Measurements from ENCODE around the gene HOXD3.

HOXD3 gene

DNA sequence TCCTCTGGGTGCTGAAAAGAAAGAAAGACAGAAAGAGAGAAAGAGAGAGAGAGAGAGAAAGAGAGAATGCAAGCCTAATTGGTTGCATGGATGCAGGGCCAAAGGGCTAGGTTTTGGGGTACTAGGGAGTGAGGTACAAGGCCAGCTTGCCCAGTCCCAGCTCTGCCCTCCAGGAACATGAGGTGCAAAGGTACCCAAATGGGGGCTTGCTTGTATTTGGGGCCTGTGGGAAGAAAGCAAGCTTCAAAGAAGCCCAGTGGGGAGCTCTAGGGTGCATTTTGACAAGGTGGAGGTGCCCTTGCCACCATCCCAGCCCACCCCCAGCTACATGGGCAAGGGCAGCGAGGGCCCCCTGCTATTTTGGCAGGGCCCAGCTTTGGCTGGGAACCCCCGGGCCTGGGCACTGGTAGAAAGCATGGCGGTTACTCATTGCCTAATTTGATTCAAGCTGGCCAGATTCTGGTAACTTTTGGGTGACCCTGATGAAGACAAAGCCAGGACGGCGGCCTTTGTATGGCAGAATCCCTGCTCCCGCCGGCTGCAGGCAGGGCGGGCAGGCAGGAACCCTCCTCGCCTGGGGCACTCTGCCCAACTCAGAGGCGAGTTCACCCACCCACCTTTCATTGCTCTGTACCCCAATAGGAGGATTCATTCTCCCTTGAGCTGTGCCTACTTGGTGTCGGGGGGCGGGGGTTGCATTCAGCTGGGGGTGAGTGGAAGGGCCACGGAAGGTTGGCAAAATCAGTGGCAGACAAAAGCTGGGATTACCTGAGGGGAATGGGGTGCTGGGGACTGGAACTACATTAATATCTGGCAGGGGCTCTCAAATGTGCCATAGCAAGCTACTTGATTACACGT is 6.3 kb upstream of the HOXD3 start:
- no peak for FAIRE-seq

DNA sequence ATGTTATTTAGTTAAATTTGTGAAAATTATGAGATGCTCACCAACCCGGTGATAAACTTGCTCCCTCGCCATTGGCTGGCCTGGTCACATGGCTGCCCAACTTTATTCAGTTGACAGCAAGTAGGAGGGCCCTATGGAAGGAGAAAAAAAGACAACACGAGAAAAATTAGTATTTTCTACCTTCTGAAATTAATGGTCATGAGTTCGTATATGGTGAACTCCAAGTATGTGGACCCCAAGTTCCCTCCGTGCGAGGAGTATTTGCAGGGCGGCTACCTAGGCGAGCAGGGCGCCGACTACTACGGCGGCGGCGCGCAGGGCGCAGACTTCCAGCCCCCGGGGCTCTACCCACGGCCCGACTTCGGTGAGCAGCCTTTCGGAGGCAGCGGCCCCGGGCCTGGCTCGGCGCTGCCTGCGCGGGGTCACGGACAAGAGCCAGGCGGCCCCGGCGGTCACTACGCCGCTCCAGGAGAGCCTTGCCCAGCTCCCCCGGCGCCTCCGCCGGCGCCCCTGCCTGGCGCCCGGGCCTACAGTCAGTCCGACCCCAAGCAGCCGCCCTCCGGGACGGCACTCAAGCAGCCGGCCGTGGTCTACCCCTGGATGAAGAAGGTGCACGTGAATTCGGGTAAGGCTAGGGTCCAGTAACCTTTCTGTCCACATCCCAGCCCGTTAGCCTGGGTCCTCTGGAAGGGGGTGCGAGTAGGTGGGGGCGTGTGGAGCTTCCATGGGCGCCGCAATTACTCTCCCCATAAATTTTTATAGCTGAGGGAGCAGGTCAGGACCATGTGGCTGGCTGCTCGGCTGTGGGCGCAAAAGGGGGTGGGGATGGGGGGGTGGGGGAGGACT is 5.4 kb upstream of the HOXD3 start, which contains the start of gene HOXD4:
TSS of gene HOXD4 (plus strand) at position 109 of the 846 bp plus-strand sequence. CDS start at position 193, 84 bp downstream.
- no peak for FAIRE-seq

DNA sequence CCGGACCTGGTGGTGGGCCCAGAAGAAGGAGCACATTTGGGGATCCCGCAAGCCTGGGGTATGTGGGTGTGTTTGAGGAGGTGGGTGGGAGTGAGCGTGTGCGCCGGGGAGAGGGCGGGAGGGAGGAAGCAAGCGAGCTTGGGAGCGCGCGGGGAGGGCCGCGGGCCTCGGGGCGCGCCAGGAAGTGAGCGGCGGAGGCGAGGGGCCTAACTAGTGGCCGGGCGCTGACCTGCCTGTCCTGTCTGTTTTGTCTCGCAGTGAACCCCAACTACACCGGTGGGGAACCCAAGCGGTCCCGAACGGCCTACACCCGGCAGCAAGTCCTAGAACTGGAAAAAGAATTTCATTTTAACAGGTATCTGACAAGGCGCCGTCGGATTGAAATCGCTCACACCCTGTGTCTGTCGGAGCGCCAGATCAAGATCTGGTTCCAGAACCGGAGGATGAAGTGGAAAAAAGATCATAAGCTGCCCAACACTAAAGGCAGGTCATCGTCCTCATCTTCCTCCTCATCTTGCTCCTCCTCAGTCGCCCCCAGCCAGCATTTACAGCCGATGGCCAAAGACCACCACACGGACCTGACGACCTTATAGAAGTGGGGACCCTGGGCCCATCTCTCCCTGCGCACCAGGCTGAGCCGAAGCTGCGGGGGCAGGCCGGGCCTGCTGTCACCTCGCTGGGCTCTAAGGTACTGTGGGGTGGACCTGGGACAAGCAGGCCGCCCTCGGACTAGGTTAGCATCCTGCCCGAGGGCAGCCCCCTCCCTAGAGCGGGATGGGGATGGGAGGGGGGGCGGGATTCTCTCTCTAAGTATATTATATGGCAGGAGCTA is 4.5 kb upstream of the HOXD3 start:
- FAIRE-seq, result no peak

DNA sequence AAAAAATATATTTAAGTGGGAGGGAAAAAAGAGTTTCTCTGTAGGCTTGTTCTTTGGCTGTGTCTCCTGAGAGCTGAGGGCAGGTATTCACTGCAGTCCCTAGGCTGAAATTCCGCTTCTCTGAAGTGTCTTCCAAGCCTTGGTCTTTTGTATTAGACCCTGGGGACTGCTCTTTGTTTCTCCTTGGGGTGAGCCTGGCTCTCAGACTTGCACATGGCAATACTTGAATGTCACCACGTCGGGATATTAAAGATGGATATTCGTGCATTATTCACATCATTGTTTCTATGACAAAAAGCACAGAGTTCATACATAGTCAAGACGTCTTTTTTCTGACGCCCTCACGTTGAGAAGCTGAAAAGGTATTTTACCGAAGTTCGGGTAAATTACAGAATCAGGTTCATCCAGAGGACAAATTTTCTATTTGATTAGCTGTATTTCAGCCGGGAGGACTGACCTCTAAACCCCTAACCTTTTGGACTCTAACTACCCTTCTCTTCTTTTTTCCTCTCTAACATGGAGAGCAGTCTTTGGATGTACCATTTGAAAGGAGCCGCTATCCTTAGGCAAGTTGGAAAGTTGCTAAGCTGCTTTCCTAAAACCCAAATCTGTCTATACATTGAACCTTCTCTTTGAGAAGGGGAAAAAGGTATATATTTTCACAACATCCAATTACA is 2.4 kb upstream of the HOXD3 start:
- no peak for FAIRE-seq

DNA sequence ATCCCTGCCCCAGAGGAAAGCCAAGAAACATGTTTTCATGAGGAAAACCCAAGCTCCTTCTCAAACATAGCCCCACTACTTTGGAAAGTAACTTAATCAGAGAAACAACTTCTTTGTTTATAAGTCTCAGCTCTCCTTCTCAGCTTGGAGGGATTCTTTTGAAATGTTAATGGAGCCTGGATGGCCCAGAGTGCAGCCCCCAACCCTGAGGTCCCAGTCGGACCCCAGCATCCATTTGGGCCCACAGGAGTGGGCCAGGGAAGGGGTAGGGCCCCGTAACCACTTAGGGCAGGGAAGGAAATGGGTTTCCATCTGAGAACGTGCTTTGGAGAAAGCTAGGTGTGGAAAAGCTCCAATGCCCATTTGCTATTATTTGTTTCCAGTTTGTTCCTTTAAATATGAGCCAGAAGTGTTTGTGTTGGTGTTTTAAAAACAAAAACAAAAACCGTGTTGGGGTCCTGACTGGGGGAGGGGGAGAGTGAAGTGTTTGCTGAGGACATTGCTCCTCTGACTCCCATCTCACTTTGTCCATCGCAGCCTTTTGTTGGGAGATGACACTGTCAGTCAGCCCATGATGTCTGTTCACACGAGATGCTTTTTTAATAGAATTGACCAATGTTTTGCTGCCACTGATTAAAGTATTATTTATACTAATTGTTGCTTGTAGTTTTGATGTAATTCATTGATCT is 1.6 kb upstream of the HOXD3 start:
- no peak for FAIRE-seq

DNA sequence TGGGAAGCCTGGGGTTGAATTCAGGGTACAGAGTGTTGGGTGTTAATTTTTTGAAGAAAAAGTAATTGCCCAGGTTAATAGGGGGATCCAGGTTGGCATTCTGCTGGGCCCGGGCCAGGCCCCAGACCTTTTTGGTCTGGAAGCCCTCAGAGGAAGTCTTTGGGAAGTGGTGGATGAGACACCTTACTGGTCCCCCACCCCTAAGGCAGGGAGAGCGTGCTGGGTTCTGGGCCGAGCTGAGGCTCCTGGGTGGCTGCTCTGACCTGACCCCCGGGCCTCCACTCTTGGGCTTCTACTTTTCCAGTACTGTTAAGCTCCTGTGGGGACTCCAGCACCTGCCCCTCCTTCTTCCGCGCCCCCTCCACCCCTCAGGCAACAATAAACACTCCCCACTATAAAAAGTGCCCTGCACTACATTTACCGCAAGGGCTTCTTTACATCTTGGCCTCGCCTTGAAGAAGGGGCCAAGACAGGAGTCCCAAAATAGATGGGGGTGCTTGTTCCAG is 753 bp upstream of the HOXD3 start:
- FAIRE-seq, result no peak

DNA sequence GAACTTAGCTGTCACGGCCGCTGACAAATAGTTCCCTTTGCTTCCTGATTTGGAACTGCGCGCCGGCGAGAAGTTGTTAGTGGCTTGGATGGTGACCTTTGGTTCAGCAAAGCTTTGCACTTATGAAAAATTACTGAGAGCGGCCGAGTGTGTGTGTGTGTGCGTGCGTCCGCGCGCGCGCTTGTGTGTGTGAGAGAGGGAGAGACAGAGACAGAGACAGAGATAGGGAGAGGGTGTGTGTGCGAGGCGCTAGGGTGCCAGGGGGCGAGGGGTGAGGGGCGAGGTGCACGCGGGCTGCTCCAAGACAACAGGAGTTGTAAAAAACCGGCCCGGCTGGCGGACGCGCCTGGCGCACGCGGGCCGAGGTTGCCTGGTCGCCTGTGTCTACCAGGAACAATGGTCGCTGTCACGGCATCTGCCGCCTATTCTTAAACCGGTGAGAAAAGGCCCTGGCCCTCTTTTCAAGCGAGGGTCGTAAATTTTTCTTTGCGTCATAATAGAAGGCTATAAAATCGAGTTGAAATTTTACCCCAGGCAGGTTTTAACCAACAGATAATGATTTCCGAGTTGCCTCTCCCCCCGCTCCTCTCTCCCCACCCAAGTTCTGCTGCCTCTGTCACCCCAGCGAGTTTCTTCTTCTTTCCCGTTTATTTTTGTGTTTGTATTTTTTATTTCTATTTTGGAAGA is 535 bp downstream of the HOXD3 start:
- no peak for FAIRE-seq

DNA sequence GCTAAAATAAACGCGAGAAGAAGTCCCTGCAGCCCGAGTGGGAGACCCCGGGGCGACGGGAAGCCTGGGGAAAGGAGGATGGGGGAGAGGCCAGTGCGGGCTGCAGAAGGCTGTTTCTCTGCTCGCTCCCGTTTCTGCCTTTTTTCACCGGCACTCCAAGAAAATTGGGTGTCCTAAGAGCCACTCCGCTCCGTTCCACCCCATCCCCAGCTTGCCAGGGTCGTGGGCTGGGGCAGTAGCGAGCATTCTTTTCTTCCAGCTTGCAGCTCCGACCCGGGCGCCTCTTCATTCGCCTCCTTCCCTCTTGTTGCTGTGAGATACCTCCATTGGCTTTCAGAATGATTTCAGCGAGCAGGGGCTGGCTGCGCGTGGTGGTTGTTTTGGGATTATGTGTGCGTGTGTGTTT is 1.1 kb downstream of the HOXD3 start:
- FAIRE-seq, result no peak

DNA sequence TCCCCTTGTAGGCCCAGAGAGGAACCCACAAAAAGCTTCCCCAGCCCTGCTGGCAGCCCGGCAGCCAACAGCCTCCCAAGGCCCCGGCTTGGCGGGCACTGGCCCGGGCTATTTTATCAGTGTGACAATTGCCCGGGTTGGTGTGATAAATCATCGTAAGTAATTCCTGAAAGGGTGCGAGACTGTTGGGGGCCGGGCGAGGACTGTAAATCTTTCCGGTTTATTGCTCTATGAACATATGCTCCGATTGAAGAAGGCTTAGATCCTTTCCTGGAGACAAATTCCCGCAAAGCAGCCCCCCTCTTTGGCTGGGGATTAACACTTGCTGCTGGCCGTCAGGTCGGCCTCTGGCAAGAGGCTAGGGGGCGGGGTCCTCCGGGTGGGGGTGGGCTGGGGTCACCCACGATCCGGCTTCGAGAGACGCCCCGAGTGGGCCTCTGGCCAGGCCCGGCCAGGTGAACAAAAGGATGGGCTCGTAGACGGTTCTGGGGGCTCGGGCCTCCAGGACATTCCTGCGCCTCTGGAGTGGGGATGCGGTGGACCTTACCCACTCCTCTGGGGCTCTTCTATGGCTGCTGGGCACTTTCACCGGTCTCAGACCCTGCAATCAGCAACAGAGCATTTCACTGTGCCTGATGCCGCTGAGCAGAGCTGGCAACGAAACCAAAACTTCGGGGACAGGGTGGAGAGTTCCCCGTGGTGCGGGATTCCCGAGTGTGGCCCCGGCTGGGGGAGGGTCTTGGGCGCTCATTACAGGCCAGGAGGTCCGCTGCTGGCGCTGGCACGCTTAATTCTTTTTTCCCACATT is 2.0 kb downstream of the HOXD3 start:
- no peak for FAIRE-seq

DNA sequence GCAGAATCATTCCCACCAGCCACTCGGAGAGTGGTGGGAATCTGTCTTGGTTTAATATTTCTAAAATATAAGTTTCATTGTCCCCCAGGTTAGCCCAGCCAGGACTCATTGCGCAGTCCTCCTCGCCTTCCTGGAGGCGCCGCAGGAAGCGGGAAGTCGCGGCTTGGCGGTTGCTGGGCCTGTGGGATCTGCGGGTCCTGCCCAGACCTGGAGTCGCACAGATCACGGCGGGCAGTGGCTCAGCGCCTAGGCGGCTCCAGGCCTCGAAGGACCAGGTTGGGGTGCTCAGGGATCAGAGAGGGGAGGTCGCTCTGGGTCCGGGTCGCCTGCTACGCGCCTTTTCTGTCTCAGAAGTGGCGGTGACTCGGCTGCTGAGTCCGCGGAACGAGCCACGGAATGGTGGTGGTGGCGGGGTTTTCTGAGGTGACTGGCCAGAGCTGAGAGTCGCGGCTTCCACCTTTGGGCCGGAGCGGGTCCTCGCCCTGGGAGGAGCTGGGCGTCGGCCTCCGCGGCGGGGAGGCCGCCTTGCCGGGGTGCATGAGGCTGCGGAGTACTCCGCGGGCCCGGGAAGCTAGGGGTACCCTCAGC is 2.6 kb downstream of the HOXD3 start:
- no peak for FAIRE-seq

DNA sequence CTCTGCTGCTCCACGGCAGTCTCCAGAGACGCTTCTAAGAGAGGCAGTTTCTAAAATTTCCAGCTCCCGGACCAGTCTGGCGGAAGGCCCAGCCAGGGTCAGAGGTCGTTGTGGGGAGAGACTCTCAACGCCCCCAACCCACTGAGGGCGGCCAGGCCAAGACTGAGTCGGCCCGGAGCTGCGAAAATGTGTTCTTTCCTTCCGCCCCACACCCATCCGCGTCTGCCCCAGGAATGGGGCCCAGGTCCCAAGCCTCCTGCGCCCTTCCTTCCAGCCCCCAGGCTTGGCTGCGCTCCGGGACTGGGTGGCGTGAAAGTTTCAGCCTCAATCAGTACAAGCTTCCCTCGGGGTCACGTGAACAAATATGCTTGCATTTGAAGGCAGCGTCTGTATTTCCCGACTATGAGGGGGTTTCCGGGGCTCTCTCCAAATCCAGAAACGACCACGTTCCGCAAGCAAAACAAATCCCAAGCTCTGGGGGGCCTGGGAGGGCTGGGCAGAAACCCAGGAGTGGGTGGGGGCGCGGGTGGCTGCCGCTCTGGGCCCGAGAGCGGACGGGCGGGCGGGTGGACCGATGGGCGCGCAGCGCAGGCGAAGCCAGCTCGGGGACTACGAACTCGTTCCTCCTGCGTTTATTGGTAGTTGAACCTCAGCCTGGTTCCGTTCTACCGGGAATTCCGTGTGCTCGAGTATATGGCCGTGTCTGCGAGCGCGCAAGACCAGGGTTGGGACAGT is 3.3 kb downstream of the HOXD3 start:
- no peak for FAIRE-seq

DNA sequence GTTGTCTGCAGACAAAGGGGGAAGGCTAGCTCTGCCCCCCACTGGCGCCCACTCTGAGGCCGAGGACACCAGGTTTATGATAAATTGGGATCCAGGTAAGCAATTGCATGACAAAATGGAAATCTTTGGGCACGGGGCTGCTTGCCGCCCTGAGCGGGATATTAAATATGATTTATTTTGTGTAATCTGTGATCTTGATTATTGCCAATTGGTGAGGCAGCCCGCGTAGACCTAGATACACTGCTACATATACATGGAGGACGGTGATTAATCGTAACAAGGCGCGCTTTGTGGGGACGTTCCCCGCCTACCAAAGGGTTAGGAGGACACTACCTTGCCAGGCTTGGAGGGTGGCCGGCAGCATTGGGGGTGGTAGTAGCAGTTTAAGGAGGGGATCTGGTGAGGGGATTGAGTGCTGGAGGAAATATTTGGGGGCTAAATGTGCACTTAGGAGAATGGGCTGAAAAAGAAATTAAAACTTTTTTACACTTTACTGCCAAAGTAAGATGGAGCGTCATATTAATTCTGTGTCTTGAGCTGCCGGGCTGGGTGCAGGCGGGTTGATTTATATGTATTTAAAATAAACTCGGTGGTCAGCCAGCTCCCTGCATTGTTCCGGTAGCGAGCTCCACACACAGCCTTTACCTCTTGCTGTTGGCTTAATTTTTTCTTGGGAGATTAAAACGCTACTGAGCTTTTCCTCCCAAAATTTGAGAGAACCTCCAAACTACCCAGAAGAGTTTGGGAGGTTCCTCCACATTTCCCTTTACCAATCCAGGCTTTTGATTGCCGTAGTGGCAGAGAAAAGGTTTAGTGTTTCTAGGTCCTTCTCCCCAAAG is 4.1 kb downstream of the HOXD3 start:
- FAIRE-seq, result no peak

DNA sequence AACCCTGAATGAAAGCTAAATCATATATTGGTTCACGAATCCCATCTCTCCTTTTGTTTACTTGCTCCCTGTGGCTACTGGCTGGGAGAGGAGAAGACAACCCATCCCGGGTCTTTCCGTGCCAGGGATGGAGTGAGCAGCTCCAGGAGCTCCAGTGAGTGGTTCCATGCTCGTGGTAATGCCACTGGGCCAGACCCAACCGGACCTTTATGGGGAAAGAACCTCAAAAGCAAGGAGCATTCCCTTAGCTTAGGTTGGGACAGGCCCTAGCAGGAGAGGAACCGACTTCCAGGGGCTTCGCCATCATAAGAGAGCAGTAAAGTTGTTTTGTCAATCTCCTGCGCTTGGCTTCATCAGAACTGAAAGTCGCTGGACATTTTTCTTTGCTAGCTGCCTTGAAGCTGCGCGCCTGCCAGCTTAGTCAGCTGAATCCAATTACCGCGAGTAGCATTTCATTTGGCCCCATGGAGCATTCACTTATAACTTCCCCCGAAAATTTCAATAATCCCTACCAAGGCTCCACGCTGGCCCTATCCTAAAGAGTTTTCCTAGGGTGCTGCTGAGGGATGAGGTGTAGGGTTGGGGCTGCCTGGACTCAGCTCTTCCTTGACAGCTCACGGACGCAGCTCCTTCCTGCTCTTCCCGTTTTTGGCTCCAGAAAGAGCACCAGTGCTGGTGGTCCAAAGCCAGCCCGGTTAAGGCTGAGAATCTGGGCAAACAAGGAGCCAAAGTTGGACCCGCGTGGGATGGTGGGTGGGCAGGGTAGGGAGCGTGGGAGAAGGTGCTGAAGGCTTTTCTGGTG is 4.9 kb downstream of the HOXD3 start:
- no peak for FAIRE-seq

DNA sequence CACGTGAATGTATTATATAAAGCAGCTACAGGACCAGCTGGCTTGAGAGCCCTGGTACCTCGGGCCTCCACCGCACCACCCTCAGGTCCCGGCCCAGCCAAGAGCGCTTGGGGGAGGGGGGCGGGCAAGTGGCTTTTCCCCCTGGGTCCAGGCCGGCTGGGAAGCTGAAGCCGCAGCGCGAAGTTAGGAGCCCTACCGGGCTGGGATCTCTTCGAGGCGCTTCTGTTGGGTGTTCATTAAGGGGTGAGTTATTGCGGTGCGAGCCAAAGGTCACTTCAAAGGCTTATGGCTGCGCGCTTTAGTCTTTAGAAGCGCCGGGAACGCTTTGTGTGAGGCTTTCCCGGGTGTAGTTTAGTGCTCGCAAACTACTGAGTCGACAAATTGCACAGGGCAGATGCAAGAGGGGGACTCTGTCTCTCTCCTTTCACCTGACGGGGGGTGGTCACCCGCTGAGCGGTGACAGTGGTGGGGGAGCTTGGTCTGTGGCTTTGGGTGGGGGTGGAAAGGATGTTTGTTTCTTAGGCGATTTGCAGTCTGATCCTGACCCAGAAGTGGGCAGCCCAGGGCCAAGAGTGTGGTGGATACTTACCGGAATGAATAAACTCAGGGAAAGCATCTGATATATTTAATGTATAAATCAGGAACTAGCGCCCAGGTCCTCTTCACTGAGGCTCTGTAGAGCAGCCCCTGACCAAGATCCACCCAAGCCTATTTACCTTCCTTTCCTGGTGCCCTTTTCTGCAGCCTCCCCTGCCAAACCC is 6.0 kb downstream of the HOXD3 start:
- no peak for FAIRE-seq

DNA sequence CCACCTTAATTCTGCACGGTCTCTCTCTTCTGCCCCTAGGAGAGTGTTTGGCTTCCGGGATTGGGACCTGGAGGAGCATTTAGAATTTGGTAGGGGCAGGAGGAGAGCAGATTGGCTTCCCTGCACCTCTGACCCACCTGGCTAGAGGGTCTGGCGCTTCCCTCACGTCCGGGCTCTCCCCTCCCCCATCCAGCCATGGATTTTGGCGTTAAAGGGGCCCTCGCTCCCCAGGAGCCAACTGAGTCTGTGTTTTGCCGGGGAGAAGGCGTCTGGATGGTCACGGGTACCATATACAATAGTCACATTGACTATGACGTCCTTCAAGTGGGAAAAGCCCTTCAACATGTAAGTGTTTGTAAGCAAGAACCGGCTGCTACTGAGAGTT is 6.6 kb downstream of the HOXD3 start:
- no peak for FAIRE-seq

DNA sequence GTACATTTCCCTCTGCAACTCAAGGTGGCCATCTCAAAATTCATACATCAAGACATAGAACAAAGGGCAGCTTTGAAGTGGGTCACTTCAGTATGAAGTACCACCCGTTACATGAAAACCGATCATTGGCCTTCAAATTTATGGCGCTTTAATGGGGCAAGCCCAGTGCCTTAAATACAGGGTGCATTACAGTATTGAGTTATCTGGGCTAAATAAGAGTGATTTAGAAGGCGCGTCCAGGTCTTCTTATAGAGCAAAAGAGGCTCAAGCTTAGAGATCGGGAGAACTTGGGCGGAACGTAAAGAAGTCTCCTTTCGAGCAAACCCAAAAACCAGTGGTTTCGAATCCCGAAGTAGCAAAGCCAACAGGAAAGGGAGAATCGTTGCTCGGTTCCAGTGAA is 7.1 kb downstream of the HOXD3 start:
- FAIRE-seq, result no peak

All from islet of Langerhans (tissue), 1 donor.